ENCODE results near the gene ADGRE3. TPM values are rescaled to one million over a fixed set of nuclear protein-coding genes. Genes with fewer than 3 reads are reported as not detected.

ADGRE3 gene
- total RNA-seq, 1 experiment from 2014 or later: not detected

GRCh38 chr19:14678199-14678598 is 3.6 kb upstream of the ADGRE3 start:
- H3K4me1 Mint-ChIP-seq: no peaks in the 10 kb centered on the region
- TF ChIP-seq CTCF (conservative IDR thresholded peaks at IDR 0.05): no peak
- Histone ChIP-seq H3K9me3 (ENCODE audit: control insufficient read depth, low read depth, low read length) (no peaks in the 10 kb centered on the region), H3K79me2 (ENCODE audit: insufficient read depth, low read length) (no peaks in the 10 kb centered on the region), H2BK15ac (ENCODE audit: low read depth, low read length) (no peak overlapping the region), H2AK5ac (ENCODE audit: insufficient read length, low read length) (no peak overlapping the region), H4K5ac (ENCODE audit: insufficient read length, low read depth, low read length) (no peak overlapping the region), H2BK120ac (ENCODE audit: low read depth, low read length, poor library complexity, severe bottlenecking) (no peak overlapping the region), H2AFZ (ENCODE audit: low read length) (no peak overlapping the region), H3K27ac (ENCODE audit: insufficient read length, low read depth, low read length) (no peak overlapping the region), H3K79me1 (ENCODE audit: insufficient read depth, low read depth, low read length, poor library complexity, severe bottlenecking) (no peaks in the 10 kb centered on the region), H3K4me2 (ENCODE audit: insufficient read depth, insufficient read length, low read length) (no peak overlapping the region), H3K56ac (ENCODE audit: insufficient read length, low read depth, low read length) (no peak overlapping the region), H3K23ac (ENCODE audit: insufficient read length, low read depth, low read length) (no peak overlapping the region), H4K8ac (replicated peaks; ENCODE audit: insufficient read length, low read depth, low read length) (no peak overlapping the region), H3K23me2 (ENCODE audit: insufficient read length, low read depth, low read length, poor library complexity, severe bottlenecking) (no peaks in the 10 kb centered on the region), H2BK12ac (ENCODE audit: insufficient read length, low read depth, low read length) (no peak overlapping the region), H2BK5ac (ENCODE audit: insufficient read length, low read length) (no peak overlapping the region), H3K27me3 (ENCODE audit: insufficient read depth, low read length) (no peaks in the 10 kb centered on the region), H4K91ac (ENCODE audit: insufficient read length, low read depth, low read length) (no peak overlapping the region), H2BK20ac (ENCODE audit: low read depth, low read length, poor library complexity, severe bottlenecking) (no peak overlapping the region), H3K4me1 (ENCODE audit: insufficient read depth, low read length) (no peaks in the 10 kb centered on the region), H3K4ac (ENCODE audit: low read depth, low read length) (no peak overlapping the region), H3T11ph (ENCODE audit: low read length) (no peak overlapping the region), H3K9ac (ENCODE audit: extremely low read depth, insufficient read length, low read length) (no peak overlapping the region), H3K14ac (ENCODE audit: insufficient read depth, low read length) (no peak overlapping the region), H4K20me1 (ENCODE audit: control insufficient read depth, insufficient read depth, insufficient read length) (no peaks in the 10 kb centered on the region), H3K18ac (ENCODE audit: insufficient read length, low read depth, low read length) (no peak overlapping the region)
- no peak overlapping the region for H3K4me3 Mint-ChIP-seq
- peaks cover 7% of the 10 kb centered on the region for H3K27me3 Mint-ChIP-seq (ENCODE audit: low read depth)
- peaks cover 0 to 5% (median 0%) of the 10 kb centered on the region in 3 experiments; a peak in 1 of 7 replicates for H3K36me3 Mint-ChIP-seq (ENCODE audit: insufficient read depth in 1 of 3, low read depth in 3 of 3)
- H3K9me3 Mint-ChIP-seq: peaks cover 8 to 45% of the 10 kb centered on the region in 2 experiments; a peak in 4 of 5 replicates
- no peak overlapping the region for H3K27ac Mint-ChIP-seq
- no CpG with 5 or more reads among the region's 9 CpGs for WGBS (ENCODE audit: extremely low coverage, insufficient read length, low lambda C conversion rate)
- no peak for DNase-seq

Measured in H9 (cell line).